Epithelial cell of esophagus (primary cell): ENCODE results near the gene POFUT2.

Experiments
- DNase-seq: peaks from one replicate; pipeline ENCODE4 v3.0.0; 2010; ENCODE audit warnings: low read depth
- H3K4me3 ChIP-seq: 2 replicates; pipeline ENCODE4 v1.5.1; 2011; ENCODE audit warnings: mild to moderate bottlenecking, low read length, control low read depth
- TF ChIP-seq, protein P1 (sequence below): IDR thresholded peaks from 2 replicates; pipeline ENCODE4 v1.5.1; 2011; ENCODE audit warnings: low read depth, mild to moderate bottlenecking, low read length, control low read depth, inconsistent platforms; ENCODE audit not compliant: insufficient read depth; ENCODE audit errors: missing control alignments

POFUT2 gene

DNA sequence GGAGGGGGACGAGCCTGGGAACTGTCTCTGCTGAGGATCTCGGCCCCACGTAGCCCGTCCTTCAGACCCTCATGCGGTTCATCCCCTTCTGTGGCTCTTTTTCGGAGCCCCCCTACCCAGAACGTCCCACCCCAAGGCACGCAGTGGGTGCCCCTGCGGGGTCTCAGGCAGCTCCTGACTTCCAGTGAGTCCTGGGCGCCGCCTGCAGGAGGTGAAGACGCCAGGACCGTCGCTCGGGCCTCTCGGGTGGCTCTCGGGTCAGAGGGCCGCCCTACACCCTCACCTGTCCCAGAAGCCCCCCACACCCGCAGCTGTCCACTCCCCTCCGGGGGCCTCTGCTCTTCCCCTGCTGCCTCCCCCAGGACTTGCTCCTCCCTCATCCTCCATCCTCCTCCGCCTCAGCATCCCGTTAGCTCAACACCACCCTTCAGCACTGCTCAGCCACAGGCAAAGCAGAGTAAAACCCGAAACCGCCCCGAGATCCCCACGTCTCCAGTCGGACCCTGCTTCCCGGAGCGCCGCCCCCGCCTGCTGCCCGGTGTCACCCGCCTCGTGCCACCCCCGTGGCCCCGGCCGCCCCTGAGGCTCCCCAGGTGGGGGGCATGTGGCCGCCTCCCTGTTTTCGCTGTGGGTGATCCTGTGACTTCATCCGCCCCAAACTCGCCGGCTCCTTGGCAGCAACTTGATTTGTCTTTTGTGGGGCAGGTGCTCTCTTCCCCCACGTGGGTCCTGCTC, 13.3 kb upstream of the POFUT2 start:
- DNase-seq: no peak
- TF ChIP-seq, protein P1, sequence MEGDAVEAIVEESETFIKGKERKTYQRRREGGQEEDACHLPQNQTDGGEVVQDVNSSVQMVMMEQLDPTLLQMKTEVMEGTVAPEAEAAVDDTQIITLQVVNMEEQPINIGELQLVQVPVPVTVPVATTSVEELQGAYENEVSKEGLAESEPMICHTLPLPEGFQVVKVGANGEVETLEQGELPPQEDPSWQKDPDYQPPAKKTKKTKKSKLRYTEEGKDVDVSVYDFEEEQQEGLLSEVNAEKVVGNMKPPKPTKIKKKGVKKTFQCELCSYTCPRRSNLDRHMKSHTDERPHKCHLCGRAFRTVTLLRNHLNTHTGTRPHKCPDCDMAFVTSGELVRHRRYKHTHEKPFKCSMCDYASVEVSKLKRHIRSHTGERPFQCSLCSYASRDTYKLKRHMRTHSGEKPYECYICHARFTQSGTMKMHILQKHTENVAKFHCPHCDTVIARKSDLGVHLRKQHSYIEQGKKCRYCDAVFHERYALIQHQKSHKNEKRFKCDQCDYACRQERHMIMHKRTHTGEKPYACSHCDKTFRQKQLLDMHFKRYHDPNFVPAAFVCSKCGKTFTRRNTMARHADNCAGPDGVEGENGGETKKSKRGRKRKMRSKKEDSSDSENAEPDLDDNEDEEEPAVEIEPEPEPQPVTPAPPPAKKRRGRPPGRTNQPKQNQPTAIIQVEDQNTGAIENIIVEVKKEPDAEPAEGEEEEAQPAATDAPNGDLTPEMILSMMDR: no peak
- no peak overlapping the region for H3K4me3 ChIP-seq

DNA sequence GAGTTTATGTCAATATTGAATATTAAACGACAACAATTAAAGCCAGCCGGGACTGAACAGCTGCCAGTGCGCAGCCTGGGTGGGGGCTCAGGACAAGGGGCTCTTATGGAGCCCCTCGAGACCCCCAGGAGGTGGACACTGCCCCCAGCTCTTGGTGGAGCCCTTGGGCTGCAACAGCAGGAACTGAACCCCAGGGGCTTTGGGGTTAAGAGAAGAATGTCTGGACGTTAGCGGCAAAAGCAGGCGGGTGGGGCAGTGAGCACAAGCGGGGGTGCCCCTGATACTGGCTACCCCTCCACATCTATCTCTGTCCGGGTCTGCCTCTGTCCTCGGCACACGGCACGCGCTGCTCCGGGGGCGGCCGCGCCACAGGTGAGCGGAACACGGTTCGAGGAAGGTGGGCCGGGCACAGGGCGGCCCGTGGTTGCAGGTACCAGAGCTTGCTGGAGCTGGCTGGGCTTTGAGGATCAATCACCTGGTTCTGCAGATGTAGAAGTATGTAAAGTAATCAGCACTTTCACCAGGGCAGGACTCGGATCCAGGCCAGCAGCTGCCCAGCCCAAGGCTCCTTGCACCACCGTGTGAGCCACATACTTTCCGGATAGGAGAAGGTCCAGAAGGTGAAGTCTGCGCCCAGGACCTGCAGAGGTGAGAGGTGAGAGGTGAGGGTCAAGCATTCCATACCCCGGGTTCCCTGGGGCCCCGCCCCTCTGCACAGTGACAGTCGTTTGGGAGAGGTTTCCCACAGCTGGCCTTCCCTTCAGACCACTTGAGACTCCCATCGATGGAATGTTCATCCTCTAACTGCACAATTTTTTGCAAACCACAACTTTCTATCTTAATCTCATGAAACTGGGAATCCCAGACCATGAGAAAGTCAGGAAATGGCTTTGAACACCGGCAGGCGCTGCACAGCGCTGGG, 12.4 kb upstream of the POFUT2 start:
- no peak overlapping the region for H3K4me3 ChIP-seq
- TF ChIP-seq, protein P1: no peak
- no peak for DNase-seq

- peak; percentile 55 for DNase-seq
- no peak overlapping the region for H3K4me3 ChIP-seq
- TF ChIP-seq, protein P1: peak; percentile 3
Measured at GRCh38 chr21:45299026-45299863, 11.6 kb upstream of the POFUT2 start.

DNA sequence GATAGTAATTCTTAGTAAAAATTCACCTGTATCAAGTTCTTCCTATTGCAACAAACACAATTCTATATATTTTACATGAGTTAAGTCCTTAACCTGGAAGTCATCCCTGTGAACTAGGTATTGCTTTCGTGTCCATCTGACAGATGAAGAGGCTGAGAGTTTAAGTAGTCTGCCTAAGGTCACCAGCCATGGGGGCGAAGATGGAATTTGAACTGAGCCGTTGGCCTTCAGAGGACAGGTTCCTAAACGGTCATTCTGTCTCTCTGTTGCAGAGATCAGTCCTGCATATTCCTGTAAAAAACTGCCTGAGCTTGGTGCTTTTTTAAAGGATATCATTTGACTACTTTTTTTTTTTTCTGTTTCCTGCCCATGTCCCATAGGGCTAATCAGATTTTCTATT, 10.2 kb upstream of the POFUT2 start:
- TF ChIP-seq, protein P1: no peak
- DNase-seq: no peak

DNA sequence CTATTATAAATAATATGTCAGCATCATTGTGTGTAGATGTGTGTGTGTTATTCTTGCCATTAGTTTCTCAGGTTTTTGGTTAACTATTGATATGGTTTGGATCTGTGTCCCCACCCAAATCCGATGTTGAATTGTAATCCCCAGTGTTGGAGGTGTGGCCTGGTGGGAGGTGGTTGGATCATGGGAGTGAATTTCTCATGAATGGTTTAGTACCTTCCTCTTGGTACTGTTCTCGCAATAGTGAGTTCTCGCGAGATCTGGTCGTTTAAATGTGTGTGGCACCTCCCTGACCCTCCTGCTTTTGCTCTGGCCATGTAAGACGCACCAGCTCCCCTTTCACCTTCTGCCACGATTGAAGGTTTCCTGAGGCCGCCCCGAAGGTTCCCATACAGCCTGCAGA, 9.6 kb upstream of the POFUT2 start:
- TF ChIP-seq, protein P1: no peak
- H3K4me3 ChIP-seq: no peak overlapping the region
- DNase-seq: no peak

More for the DNA sequence above, 10.2 kb upstream of the POFUT2 start:
- no peak overlapping the region for H3K4me3 ChIP-seq

DNA sequence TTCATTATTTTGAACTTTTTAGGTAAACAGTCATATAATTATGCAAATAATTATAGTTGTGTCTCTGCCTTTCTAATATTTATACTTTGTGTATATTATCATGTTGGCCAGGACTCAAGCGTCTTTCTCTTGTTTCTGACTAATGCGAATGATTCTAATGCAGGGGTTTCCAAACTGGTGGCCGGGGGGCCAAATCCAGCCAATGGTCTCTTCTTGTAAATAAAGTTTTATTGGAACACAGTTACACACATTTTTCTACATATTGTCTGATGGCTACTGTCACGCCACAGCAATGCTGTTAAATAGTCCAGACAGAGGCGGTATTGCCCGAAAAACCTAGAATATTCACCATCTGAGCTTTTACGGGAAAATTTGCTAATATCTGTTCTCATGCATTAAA, 8.9 kb upstream of the POFUT2 start:
- DNase-seq: no peak
- no peak overlapping the region for H3K4me3 ChIP-seq
- TF ChIP-seq, protein P1: no peak
